HG03460 (cell line): ENCODE data around the gene SHROOM3.
"Not testable (repeated sequence)": the region's sequence is repeated elsewhere in the genome, so short reads cannot be mapped to it uniquely, and the experiment has no call there.

Source experiments
- ATAC-seq: cut with Tn5 transposase; IDR thresholded peaks from one replicate; pipeline ENCODE4 v1.9.1; 2021; ENCODE audit not compliant: unreplicated experiment

The SHROOM3 gene

DNA sequence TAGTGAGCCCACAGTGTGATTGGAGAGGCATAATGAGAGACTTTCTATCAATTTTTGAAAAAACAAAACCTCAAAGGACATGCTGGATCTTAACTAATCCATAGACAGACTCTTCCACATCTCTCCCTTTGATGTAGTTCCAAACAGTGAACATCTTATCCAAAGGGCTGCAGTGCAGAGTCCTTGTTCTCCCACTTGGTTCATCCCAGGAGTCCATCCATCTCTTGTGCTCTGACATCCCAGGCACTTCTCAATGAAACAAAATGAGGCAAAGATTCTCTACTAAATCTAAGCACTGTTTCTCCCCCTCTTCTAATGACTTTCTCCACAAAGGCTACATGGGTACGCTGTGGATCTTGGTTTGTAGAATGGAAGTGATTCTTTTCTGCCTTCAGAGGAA is 8.3 kb downstream of the SHROOM3 start:
- ATAC-seq: no peak

DNA sequence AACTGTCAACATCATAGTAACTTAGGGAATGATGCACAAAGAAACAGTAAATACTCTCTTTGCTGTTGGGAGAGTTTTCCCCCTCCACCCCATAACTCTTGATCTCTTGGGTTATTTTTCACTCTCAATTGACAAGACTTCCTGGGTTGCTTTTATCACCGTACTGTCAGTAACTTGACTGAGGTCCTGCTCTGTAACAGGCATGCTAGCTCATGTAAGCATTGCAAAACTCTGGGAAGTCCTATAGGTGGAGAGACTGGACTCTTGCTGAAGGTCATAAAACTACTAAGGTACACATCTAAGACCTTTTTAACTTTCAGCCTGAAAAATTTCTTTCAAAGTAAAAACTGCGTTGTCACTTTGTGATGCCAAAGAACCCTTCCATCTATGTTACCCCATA is 10.9 kb downstream of the SHROOM3 start:
- no peak for ATAC-seq

DNA sequence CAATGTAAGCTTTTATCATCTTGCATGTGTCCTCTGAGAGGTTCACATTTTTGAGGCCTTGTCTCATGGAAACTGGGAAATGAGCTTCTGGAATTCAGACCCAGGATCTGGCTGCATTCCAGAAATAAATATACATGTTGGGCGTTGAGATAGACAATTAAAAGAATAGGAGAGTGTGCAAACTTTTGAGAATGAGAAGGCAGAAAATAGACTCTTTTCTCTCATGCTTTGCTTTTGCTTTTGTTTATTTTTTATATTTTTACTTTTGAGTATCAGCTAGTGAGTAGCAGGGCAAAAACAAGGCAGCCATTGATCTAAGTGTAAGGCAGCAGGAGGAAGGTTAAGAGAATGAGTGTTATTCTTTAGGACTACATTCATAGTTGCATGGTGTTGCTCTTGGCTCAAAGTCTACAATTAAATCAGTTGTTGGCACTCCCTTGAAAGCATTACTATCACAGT is 12.4 kb downstream of the SHROOM3 start:
- ATAC-seq: no peak

DNA sequence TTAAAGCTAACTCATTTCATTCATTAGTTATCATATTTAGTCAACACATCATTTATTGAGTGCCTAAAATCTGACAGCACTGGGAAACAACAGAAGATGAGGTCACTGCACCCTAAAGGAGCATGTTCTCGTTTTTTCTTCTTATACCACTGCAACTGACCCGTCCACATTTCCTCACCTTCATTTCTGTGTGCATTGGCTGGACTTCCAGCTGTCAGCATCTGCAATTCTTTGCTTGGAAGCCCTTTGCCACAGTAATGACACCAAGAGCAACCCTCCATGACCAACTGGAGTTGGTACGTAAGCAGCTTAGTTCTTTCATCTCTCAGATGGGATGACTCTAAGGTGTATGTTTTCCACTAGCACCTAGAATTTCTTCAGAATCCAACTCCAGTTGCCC is 13.2 kb downstream of the SHROOM3 start:
- ATAC-seq: no peak

DNA sequence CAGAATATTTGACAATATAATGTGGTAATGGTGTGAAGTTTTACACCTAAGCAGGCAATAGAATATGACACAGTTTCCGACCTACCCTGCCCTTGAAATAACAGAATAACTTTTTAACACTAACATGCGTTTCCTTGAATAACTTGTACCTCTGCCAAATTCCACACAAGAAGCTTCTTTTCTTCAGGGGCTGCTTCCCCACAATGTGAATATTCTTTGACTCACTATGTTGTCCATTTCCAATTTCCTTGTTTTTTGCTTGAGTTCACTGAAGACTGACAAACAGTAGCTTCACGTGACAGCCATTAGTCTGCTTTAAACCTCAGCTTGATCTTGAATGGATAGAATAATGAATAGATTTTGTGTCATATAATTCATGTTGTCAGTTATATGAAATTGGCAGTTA is 14.3 kb downstream of the SHROOM3 start:
- ATAC-seq: no peak

DNA sequence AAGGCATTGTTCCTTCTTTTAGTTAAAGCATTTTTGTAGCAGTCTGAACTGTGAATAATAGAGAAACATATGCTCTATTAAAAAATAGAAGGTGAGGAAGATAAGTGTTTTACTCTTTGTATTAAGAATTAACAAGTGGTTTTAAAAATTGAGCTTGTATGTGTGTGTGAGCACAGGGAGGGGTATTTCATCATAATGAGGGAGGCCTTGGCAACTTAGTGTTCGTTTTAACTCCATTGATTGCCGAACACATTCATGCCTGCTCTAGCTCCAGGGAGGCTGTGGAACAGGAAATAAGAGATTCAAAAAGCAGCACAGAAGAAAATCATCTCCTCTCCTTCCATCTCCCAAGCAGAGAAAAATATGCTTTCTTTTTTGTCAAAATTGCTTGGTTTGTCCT is 14.8 kb downstream of the SHROOM3 start:
- ATAC-seq: no peak

GRCh38 chr4:76453232-76453631 is 18.2 kb downstream of the SHROOM3 start:
- no peak for ATAC-seq

DNA sequence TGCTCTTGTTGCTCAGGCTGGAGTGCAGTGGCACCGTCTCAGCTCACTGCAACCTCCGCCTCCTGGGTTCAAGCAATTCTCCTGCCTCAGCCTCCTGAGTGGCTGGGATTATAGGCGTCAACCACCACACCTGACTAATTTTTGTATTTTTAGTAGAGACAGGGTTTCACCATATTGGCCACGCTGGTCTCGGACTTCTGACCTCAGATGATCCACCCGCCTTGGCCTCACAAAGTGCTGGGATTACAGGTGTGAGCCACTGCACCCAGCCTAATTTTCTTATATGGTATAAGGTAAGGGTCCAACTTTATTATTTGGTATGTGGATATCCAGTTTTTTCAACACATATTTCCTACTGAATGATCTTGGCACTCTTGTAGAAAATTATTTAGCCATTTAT is 19.0 kb downstream of the SHROOM3 start:
- ATAC-seq: not testable (repeated sequence)

- ATAC-seq: no peak
These were observed 22.9 kb downstream of the SHROOM3 start for GRCh38 chr4:76457885-76458284.

- ATAC-seq: no peak
These were observed 23.3 kb downstream of the SHROOM3 start for GRCh38 chr4:76458297-76458696.

- ATAC-seq: no peak
These were observed 23.8 kb downstream of the SHROOM3 start for GRCh38 chr4:76458825-76459224.

- no peak for ATAC-seq
These were observed 24.3 kb downstream of the SHROOM3 start for GRCh38 chr4:76459291-76459723.

DNA sequence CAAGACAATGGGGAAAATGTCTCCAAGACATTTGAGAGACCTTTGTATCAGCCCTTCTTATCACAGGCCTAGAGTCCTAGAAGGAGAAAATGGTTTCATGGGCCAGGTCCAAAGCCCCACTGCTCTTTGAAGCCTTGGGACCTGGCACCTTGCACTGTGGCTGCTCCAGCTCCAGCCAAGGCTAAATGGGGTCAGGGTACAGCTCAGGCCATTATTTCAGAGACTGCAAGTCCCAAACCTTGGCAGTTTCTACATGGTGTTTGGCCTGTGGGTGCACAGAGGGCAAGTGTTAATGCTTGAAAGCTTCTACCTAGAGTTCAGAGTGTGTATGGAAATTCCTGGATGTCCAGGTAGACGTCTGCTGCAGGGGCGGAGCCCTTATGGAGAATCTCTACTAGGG is 28.5 kb downstream of the SHROOM3 start:
- ATAC-seq: no peak

DNA sequence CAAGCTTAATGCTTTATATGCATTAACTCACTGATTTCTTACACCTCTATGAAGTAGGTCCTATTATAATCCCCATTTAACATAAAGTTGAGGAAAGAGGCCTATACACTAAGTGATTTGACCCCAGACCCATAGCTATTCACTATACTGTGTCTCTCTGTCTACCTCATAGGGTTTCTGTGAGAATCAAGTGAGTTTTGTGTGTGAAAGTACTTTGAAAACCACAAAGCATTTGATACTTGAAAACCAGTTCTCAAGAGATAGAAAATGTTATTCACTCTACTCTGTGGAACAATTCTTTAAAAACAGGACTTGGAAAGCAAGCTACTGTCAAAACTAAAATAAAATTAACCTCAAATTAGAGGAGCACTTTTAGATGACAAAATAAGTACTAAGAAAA is 35.0 kb downstream of the SHROOM3 start:
- no peak for ATAC-seq

GRCh38 chr4:76470532-76470931 is 35.5 kb downstream of the SHROOM3 start:
- ATAC-seq: no peak

DNA sequence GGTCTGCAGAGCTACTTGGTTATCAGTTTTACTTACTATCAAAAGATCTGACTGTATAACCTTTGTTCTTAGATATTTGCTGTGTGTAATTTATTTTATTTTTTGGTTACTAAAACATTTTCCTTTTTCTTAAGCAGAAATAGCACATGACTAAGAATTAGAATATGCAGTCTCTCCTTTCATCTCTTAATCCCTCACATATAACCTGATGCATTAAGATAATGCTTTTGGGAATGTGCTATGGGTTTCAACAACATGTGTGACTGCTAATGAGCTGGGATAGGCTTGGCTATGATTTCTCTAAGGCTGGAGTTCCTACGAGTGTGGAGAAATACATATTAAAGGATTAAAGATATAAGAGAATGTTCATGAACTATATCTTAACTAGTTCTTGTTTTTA is 41.5 kb downstream of the SHROOM3 start:
- no peak for ATAC-seq

DNA sequence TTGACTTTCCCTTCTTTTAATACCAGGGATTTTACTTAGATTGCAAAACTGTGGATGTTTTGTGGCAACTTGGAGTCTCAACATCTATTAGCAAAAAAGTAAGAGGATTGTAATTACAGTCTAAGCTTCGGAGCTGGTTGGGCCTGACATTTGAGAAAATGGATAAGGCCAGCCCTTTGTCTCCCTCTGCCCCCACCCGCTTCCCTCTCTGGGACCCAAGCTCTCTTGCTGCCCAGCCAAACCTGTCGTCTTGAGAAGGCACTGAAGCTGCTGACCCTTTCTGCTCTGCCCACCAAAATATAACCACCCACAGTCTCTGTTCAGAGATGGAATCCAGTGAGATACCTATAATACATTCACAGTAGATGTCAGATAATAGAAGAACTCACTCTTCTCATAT is 49.6 kb downstream of the SHROOM3 start:
- ATAC-seq: no peak

DNA sequence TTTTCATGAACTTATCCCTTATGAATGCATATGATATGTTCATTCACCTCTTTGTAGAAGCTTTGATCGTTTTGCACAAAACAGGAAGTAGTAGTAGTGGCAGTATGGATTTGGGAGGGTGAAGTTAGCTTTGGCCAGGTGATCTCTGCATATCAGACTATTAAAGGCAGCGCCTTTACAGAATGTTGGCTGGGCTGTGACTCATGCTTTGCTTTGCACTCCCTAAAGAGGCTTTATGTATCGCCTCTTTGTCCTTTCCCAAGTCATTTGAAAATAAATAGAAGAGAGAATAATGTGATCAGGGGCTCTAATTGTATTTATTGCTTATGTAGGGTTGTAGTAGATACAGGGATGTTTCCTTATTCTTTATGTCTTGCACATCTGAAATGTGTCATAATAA is 50.4 kb downstream of the SHROOM3 start:
- no peak for ATAC-seq

DNA sequence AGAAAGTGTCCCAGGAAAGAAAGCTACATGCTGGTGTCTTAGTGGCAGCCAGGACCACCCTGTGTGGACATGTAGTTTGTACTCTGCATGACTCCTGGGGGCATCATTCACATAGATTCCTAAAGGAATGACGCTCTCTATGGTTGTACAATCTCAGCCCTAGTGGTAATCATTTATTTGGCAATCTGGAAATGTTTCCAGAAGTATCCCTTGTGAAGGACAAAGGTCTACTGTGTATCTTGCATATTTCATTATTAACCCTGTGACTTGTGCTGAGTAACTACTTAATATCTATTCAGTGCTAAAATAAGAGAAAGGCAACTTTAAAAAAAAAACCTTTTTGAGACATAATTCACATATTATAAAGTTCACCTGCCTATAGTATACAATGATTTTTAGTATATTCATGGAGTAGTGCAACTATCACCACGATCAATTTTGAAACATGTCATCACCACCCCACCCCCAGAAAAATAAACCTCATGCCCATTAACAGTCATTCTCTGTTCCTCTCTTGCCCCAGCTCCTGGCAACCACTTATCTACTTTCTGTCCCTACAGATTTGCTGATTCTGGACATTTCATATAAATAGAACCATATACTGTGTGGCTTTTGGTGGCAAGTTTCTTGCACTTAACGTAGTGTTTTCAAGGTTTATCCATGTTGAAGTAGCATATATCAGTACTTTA is 51.7 kb downstream of the SHROOM3 start:
- no peak for ATAC-seq

DNA sequence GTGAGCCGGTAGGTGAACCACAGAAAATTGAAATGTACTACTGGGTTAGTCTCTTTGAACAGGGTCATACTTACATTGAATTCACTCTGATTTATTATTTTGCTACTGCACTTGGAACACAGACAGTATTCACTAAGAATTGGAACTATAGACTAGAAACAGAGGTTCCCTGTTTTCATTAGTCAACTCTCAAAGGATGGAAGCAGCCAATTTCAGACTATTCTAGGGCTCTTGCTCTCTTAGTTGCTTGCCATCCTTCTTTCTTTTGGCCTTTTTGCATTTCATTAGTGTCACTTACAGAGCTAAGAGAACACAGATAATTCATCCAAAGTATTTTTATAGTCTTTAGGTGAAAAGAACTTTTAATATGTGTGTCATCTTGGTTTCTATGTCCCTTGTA is 52.6 kb downstream of the SHROOM3 start:
- ATAC-seq: no peak

DNA sequence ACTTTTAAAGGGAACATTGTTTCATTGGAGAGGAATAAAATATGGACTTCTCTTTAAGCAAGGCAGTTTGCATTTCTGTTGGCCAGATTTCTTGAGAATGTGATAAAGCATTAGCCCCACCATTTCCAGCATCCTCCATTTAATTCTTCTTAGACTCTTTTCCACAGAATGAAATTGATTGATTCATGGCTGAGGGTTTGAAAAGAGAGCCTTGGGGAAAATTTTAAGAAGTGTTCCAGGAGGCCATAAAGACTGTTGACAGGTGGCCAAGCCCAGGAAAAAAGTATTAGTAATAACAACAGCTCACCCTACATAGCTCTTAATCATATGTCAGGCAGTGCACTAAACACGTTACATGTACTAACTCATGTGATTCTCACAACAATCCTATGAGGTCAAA is 53.4 kb downstream of the SHROOM3 start:
- no peak for ATAC-seq

DNA sequence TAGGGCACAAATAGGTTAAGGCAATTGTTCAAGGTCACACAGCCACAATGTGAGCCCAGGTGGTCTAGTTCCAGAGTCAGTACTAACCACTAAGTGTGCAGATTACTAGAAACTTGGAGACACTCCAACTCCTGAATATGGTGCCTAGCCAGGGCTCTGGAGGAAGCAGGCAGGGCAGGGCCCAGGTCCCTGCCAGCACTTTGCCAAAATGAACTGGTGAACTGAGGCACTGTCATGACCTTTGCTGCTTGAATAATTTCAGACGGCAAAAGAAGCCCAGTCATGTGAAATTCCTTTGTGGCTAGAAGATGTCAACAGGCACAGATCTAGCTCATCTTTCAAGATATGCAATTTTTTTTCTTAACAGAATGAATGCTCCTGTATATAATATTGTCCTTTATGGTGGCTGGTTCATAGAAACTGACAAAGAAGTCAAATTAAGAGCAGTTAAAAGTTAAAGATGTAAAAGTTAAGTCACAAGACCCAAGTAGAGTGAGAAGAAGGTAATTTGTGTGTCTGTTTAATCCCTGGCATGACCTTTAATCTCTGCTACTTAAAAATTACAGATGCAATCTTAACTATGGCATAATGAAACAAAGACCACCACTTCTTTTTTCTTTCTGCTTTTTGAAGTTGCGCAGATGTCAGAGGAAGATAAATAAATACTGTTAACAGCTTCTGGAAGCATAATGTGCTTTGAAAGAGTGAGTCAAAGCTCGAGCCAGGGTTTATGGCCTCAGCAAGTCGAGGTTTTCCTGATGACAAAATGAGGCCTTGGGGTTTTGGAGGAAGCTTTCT is 54.1 kb downstream of the SHROOM3 start:
- ATAC-seq: no peak
